ENCODE measurements around the gene CCNG2.
"Not testable (repeated sequence)": the region's sequence is repeated elsewhere in the genome, so short reads cannot be mapped to it uniquely, and the experiment has no call there.

CCNG2 gene

GRCh38 chr4:77132652-77133312, 24.2 kb upstream of the CCNG2 start:
- no peak overlapping the region for H3K27ac ChIP-seq
- TF ChIP-seq ZFX (IDR thresholded peaks at IDR 0.05; ENCODE audit: borderline replicate concordance) (no peak), CTCF (IDR thresholded peaks at IDR 0.05) (no peak)

- not testable (repeated sequence) for H3K27ac ChIP-seq
Measured at GRCh38 chr4:77137448-77137847, 19.6 kb upstream of the CCNG2 start.

GRCh38 chr4:77141964-77142645, 14.9 kb upstream of the CCNG2 start:
- peak overlapping the region; percentile 26; the same call in 1 of the 2 replicates for H3K27ac ChIP-seq
- TF ChIP-seq CTCF (IDR thresholded peaks at IDR 0.05), result no peak
- no peak for TF ChIP-seq ZFX (IDR thresholded peaks at IDR 0.05; ENCODE audit: borderline replicate concordance)

- peak overlapping the region; percentile 26; the same call in 1 of the 2 replicates for H3K27ac ChIP-seq
Measured at GRCh38 chr4:77142646-77143028, 14.4 kb upstream of the CCNG2 start.

GRCh38 chr4:77143091-77143490, 13.9 kb upstream of the CCNG2 start:
- TF ChIP-seq ZFX (IDR thresholded peaks at IDR 0.05; ENCODE audit: borderline replicate concordance), result no peak
- no peak for TF ChIP-seq CTCF (IDR thresholded peaks at IDR 0.05)
- peak overlapping the region; percentile 26; the same call in 1 of the 2 replicates for H3K27ac ChIP-seq

More at GRCh38 chr4:77142646-77143028, 14.4 kb upstream of the CCNG2 start:
- TF ChIP-seq ZFX (IDR thresholded peaks at IDR 0.05; ENCODE audit: borderline replicate concordance) (no peak), CTCF (IDR thresholded peaks at IDR 0.05) (no peak)

GRCh38 chr4:77145842-77146185, 11.2 kb upstream of the CCNG2 start:
- H3K27ac ChIP-seq, result peak overlapping the region; percentile 94

More at GRCh38 chr4:77145842-77146185, 11.2 kb upstream of the CCNG2 start:
- TF ChIP-seq CTCF (IDR thresholded peaks at IDR 0.05), result no peak
- no peak for TF ChIP-seq ZFX (IDR thresholded peaks at IDR 0.05; ENCODE audit: borderline replicate concordance)

Measured in 22Rv1 (cell line).